Anterior cingulate cortex (tissue), 58 donors: Measurements from ENCODE around the gene SLC4A2.
A peak's percentile ranks its signal among the peaks of the same experiment; 100 is the strongest.

Source experiments
- DNase-seq, 58 donors: peaks; one replicate each; lab custom pipeline; 2025; lab: John Stamatoyannopoulos, UW

Gene SLC4A2

DNA sequence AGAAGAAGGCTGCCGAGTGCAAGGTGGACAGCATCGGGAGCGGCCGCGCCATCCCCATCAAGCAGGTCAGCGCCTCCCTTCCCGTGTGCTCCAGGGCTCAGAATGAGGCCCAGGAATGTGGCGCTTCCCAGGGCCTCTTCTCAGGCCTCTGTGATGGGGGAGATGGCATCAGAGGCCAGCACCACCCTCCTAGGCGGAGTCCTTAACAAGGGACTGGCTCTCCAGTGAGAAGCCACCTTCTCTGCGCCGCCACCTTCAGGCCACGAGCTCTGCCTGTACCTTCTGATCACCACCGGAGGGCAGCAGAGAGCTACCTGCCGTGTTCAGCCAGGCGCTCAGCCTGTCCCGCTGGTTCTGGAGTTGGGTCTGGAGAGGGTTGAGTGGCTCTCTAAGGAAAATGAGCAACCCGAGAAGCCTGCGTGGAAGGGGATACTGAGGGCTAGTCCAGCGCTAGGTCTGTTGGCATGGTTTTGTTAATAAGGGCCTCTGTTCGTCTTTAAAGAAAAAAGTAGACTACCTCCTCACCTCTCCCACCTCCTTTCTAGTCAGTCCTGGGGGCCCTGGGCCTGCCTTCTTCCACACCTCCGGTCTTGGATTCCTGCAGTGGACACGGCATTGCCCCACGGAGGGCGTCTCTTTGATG is 64.6 kb downstream of the SLC4A2 start:
- DNase-seq: peak in 55 of 58 donors; percentile 39 to 92 (median 71)

DNA sequence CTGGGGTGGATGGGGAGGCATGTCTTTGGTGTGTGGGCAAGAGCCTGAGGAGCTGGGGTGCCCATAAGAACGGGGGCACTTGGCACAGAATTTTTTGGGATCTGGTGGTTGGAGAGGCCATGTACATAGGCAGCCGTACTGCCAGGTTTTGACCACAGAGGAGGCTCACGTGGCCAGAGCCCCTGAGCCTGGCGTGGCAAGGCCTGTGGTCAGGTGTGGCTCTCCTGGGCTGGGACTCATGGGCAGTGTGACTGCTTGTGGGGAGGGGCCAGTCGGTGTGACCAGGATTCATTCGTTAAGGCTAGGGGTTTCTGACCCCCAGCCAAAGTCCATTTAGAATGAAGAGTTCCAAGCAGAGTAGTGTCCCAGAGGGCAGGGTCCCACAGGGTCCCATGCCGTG is 65.1 kb downstream of the SLC4A2 start:
- no peak for DNase-seq

DNA sequence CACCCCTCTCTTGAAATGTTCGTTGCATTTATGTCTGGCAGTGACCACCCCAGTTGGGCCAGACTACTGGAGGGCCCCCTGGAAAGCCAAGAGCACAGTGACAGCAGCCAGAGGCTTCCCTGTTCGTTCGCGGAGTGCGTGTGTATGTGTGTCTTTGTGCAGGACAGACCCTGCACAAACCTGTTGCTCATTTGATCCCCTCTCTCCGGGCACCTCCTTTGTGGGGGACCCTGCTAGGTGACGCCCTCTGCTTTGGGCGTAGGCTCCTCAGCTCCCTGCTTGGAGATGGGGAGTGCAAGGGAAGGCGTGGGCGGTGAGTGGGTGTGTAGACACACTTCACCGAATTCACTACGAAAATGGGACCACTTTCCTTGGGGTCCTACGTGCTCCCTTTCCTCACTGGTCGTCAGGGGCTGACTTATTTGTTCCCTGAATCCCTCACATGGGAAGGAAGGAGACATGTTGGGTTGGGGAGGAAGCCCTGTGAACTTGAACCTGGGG is 65.6 kb downstream of the SLC4A2 start:
- DNase-seq: no peak

DNA sequence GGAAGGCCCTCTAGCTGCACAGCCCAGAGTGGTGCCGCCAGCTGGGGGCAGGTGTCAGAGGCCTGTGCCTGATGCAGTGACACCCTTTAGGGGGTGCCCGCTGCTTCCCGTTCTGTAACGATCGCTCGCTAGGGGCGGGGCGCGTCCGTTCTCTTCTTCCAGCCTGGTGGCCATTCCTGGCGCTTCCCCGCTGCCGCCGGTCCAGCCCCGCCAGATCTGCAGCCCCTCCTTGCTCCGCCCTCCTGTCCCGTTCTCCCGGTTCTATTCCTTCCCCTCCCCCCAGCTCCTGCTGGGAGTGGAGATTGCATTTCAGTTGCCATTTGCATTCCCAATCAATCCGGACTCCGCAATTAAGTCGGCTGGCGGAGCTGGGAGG is 66.1 kb downstream of the SLC4A2 start:
- DNase-seq: peak in 2 of 58 donors; percentile 16 to 41

DNA sequence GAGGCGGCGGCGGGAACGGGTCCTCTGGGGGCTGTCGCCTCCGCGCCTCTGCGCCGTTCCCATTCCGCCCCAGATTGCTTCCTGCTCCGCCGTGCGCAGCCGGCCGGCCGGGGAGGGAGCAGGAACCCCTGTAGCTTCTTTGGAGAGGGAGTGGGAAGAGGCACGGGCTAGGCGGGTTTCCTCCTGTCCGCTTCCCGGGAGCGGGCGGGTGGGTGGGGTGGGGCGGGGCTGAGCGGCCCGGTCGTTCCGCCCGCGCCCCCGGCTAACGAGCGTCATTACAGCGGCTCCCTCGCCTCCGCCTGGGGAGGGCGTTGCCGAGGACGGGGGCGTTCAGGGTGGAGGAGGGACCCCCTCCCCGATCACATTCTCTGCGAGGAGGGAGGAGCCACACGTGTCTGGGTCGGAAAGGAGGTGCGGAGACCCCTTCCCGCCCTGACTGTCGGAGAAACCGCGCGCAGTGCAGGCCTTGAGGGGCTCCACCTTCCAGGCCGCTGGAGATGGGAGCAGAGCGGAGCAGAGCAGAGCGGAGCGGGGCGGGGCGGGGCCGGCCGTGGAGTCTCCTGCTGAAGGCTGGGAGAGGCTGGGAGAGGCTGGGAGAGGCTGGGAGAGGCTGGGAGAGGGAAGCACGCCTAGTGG is 66.6 kb downstream of the SLC4A2 start:
- DNase-seq: peak in 2 of 58 donors; percentile 16 to 49
